GM12878 (cell line): ENCODE results near the gene LHFPL2. TPM values are rescaled to one million over a fixed set of nuclear protein-coding genes. Genes with fewer than 3 reads are reported as not detected.

ENCODE experiments used
- ATAC-seq: fragments of 200-7000 bp; cut with Tn5 transposase; 3 replicates; pipeline ENCODE4 v1.9.1; 2020; ENCODE audit warnings: mild to moderate bottlenecking, moderate library complexity
- BruUV-seq: library from RNA; stranded (reverse); fragments of 400-500 nt; replicated peaks from 2 replicates; lab custom pipeline; 2021; lab: Mats Ljungman, UMichigan
- CTCF ChIA-PET: fragments of 300-600 bp; sonication (Branson Sonifier 250); formaldehyde crosslinking; extraction: SDS; loops from one replicate; lab custom pipeline; 2021; ENCODE audit warnings: inconsistent platforms; lab: Yijun Ruan, JAX
- POLR2A ChIA-PET: fragments of 350-600 bp; formaldehyde crosslinking; extraction: SDS; loops from one replicate; lab custom pipeline; 2021; ENCODE audit warnings: inconsistent platforms; lab: Charles Lee
- RAD21 ChIA-PET: fragments of 300-600 bp; sonication (Branson Sonifier 250); formaldehyde crosslinking; loops from one replicate; lab custom pipeline; 2023; ENCODE audit warnings: antibody characterized with exemption; ENCODE audit not compliant: unreplicated experiment; lab: Charles Lee
- SMC1A ChIA-PET: fragments of 300-600 bp; sonication (Branson Sonifier 250); formaldehyde crosslinking; loops from one replicate; lab custom pipeline; 2023; ENCODE audit not compliant: unreplicated experiment, uncharacterized antibody; lab: Charles Lee
- DNase-seq: peaks from one replicate; pipeline ENCODE4 v3.0.0-alpha.2; 2011; ENCODE audit warnings: low read depth, low spot score
- FAIRE-seq: peaks from 3 replicates; lab custom pipeline; 2011; peaks lifted over from hg19 to GRCh38; lab: Jason Lieb, UNC
- H2AFZ ChIP-seq: 2 replicates; pipeline ENCODE4 v1.6.0; 2011; ENCODE audit warnings: low read depth, low read length, control low read depth; ENCODE audit not compliant: control insufficient read depth
- H3K27ac ChIP-seq: 2 replicates; pipeline ENCODE4 v1.5.1; 2011; ENCODE audit warnings: control low read depth; ENCODE audit not compliant: control insufficient read depth, insufficient read depth
- H3K27me3 ChIP-seq, 2 experiments: replicated peaks in 1 of 2; 2 replicates each; pipeline versions ENCODE4 v1.6.0 to v1.6.1; 2011; ENCODE audit warnings: low read length in 1 of 2; ENCODE audit not compliant: control insufficient read depth in 2 of 2, insufficient read depth in 2 of 2
- H3K36me3 ChIP-seq, 2 experiments: 2 replicates each; pipeline ENCODE4 v1.5.1; 2011; ENCODE audit warnings: low read length in 1 of 2; ENCODE audit not compliant: control insufficient read depth in 2 of 2, insufficient read depth in 2 of 2
- H3K4me1 ChIP-seq: 2 replicates; pipeline ENCODE4 v1.6.1; 2011; ENCODE audit warnings: mild to moderate bottlenecking, low read length, moderate library complexity, mixed read lengths; ENCODE audit not compliant: control insufficient read depth, insufficient read depth
- H3K4me2 ChIP-seq: 2 replicates; pipeline ENCODE4 v1.6.0; 2011; ENCODE audit warnings: control low read depth; ENCODE audit not compliant: control insufficient read depth, insufficient read depth
- H3K4me3 ChIP-seq: fragments of 200-600 bp; sonication (generic); 2 replicates; pipeline ENCODE4 v1.5.1; 2016
- H3K79me2 ChIP-seq: 2 replicates; pipeline ENCODE4 v1.6.0; 2011; ENCODE audit warnings: low read length; ENCODE audit not compliant: control insufficient read depth, insufficient read depth
- H3K9ac ChIP-seq: 2 replicates; pipeline ENCODE4 v1.8.0; 2011; ENCODE audit warnings: low read length, control low read depth, mixed read lengths; ENCODE audit not compliant: control insufficient read depth, insufficient read depth
- H3K9me3 ChIP-seq: replicated peaks from 3 replicates; pipeline ENCODE4 v1.5.1; 2011; ENCODE audit warnings: mild to moderate bottlenecking, low read length; ENCODE audit not compliant: control insufficient read depth, insufficient read depth
- H4K20me1 ChIP-seq: 2 replicates; pipeline ENCODE4 v1.6.0; 2011; ENCODE audit not compliant: control insufficient read depth, insufficient read depth
- ATF2 ChIP-seq: IDR thresholded peaks from 2 replicates; pipeline ENCODE4 v1.6.1; 2012; ENCODE audit warnings: low read length, inconsistent platforms
- CEBPB ChIP-seq, 2 experiments: fragments of 150-350 bp in 1 of 2; IDR thresholded peaks; 2 replicates each; pipeline ENCODE4 v1.6.1; 2012 to 2014; ENCODE audit warnings: low read depth in 2 of 2, low read length in 2 of 2, borderline replicate concordance in 1 of 2, inconsistent platforms in 1 of 2
- CHD4 ChIP-seq: fragments of 200-600 bp; sonication (generic); IDR thresholded peaks from 2 replicates; pipeline ENCODE4 v1.6.1; 2016; ENCODE audit warnings: mild to moderate bottlenecking
- GATAD2B ChIP-seq: fragments of 450-650 bp; conservative IDR thresholded peaks from 2 replicates; pipeline ENCODE4 v1.6.1; 2017; ENCODE audit warnings: low read depth, mild to moderate bottlenecking, moderate library complexity
- LARP7 ChIP-seq: fragments of 450-650 bp; IDR thresholded peaks from 2 replicates; pipeline ENCODE4 v1.6.1; 2017; ENCODE audit warnings: mild to moderate bottlenecking
- MXI1 ChIP-seq: fragments of 150-350 bp; IDR thresholded peaks from 2 replicates; pipeline ENCODE4 v1.6.1; 2011; ENCODE audit warnings: low read depth, mild to moderate bottlenecking, inconsistent platforms, low read length, improper control_type of control experiment
- NKRF ChIP-seq: fragments of 450-650 bp; conservative IDR thresholded peaks from 2 replicates; pipeline ENCODE4 v1.6.1; 2017; ENCODE audit warnings: mild to moderate bottlenecking, moderate library complexity
- POLR2A ChIP-seq: IDR thresholded peaks from 2 replicates; pipeline ENCODE4 v1.6.1; 2011; ENCODE audit warnings: low read depth, mild to moderate bottlenecking, low read length
- RAD21 ChIP-seq: IDR thresholded peaks from 2 replicates; pipeline ENCODE4 v1.6.1; 2011; ENCODE audit warnings: mild to moderate bottlenecking, low read depth, low read length, moderate library complexity; ENCODE audit not compliant: insufficient read depth
- SIX5 ChIP-seq: IDR thresholded peaks from 2 replicates; pipeline ENCODE4 v1.6.1; 2011; ENCODE audit warnings: mild to moderate bottlenecking, low read depth, low read length, moderate library complexity; ENCODE audit not compliant: severe bottlenecking
- SREBF2 ChIP-seq: IDR thresholded peaks from 2 replicates; pipeline ENCODE4 v1.6.1; 2012; ENCODE audit warnings: mild to moderate bottlenecking, low read length
- STAT3 ChIP-seq: IDR thresholded peaks from 2 replicates; pipeline ENCODE4 v1.6.1; 2011; ENCODE audit warnings: low read depth, low read length, improper control_type of control experiment
- TAF1 ChIP-seq: IDR thresholded peaks from 2 replicates; pipeline ENCODE4 v1.6.1; 2011; ENCODE audit warnings: mild to moderate bottlenecking, low read depth, low read length, borderline replicate concordance
- ZNF24 ChIP-seq: fragments of 450-650 bp; IDR thresholded peaks from 2 replicates; pipeline ENCODE4 v1.6.1; 2017; ENCODE audit warnings: antibody characterized with exemption, mild to moderate bottlenecking
- ZNF622 ChIP-seq: fragments of 450-650 bp; IDR thresholded peaks from 2 replicates; pipeline ENCODE4 v1.6.1; 2017; ENCODE audit warnings: mild to moderate bottlenecking, inconsistent platforms
- ZZZ3 ChIP-seq: IDR thresholded peaks from 2 replicates; pipeline ENCODE4 v1.6.1; 2011; ENCODE audit warnings: low read depth; ENCODE audit not compliant: control insufficient read depth, insufficient read length
- WGBS: methylation state at CpG from one replicate; pipeline ENCODE4 v1.1.6; 2016; ENCODE audit warnings: low lambda C conversion rate; ENCODE audit not compliant: insufficient replicate concordance, insufficient coverage; ENCODE audit errors: missing lambda C conversion rate; 5-methylcytosine and 5-hydroxymethylcytosine counted together
- in situ Hi-C: fragments of 300-500 bp; cut with MboI; formaldehyde crosslinking; loops from 9 replicates; pipeline ENCODE4 v1.14.3; 2018; ENCODE audit warnings: mixed read lengths
- intact Hi-C: fragments of 100-400 bp; cut with micrococcal nuclease; formaldehyde crosslinking; loops from one replicate; pipeline ENCODE4 v1.14.2; 2022; ENCODE audit not compliant: unreplicated experiment
- polyA plus RNA-seq, 11 experiments: library from polyadenylated mRNA; depleted of rRNA in 4 of 11; unstranded in 6 of 11; stranded (reverse) in 5 of 11; fragments of >200 nt; fragmentation: Nextera tagmentation in 4 of 11; fragmentation: Illumina TruSeq in 1 of 11; extraction: Ambion mirVana in 4 of 11; extraction: Trizol in 1 of 11; gene quantifications; 1 replicate in 1 of 11; 2 replicates in 10 of 11; pipeline versions ENCODE4 v1.2.1 to v1.2.3, GENCODE V29; 2011 to 2016; ENCODE audit warnings: inconsistent platforms in 2 of 11, missing spikeins in 2 of 11, low read depth in 1 of 11
- total RNA-seq, 4 experiments: library from RNA; depleted of rRNA in 3 of 4; stranded (reverse); fragments of >200 nt in 3 of 4; fragmentation: Illumina TruSeq in 1 of 4; extraction: Trizol in 1 of 4; gene quantifications; 2 replicates each; pipeline versions ENCODE4 v1.2.1 to v1.2.3, GENCODE V29; 2013 to 2021

LHFPL2 gene
- total and polyA plus RNA-seq, 10 of the 15 experiments (the other 5 are each of a cell fraction or from before 2014, with no cell fraction given), result 4.1 to 21.8 (median 12.5) TPM

GRCh38 chr5:78527925-78528324 is 120.6 kb downstream of the LHFPL2 start:
- ChIA-PET SMC1A (interaction anchor here (0.9 to 3.7 kb wide), 6 partner anchors 9 to 207 kb away, joined by 3 to 14 read pairs (median 4); no protein-coding TSS in a partner anchor), CTCF (interaction anchor here (0.6 to 1.8 kb wide), 5 partner anchors 8 to 1391 kb away, joined by 3 to 7 read pairs (median 3); no protein-coding TSS in a partner anchor), POLR2A (interaction anchor here (0.6 to 0.8 kb wide), 2 partner anchors 23 to 58 kb away, joined by 3 read pairs; no protein-coding TSS in a partner anchor), RAD21 (interaction anchor here (0.6 to 1.3 kb wide), 2 partner anchors 13 to 147 kb away, joined by 3 to 4 read pairs; no protein-coding TSS in a partner anchor)
- no TSS peak for BruUV-seq
- Histone ChIP-seq H3K27me3 (no peaks in the 10 kb centered on the region), H3K27ac (no peak overlapping the region), H3K36me3 (no peaks in the 10 kb centered on the region; a peak in 1 of 4 replicates), H3K9ac (no peak overlapping the region), H3K9me3 (no peaks in the 10 kb centered on the region), H3K4me1 (peaks cover 16% of the 10 kb centered on the region), H3K4me2 (no peak overlapping the region), H2AFZ (no peak overlapping the region), H3K79me2 (no peaks in the 10 kb centered on the region), H4K20me1 (no peaks in the 10 kb centered on the region), H3K4me3 (no peak overlapping the region)
- ATAC-seq (no peak), DNase-seq (no peak), FAIRE-seq (no peak)
- in situ Hi-C loops (no loop called here), intact Hi-C loops (no loop called here)
- 79% methylated on average over 3 of the region's 3 CpGs for WGBS
- TF ChIP-seq MXI1 (no peak), ZNF622 (no peak), GATAD2B (no peak), CHD4 (no peak), SIX5 (no peak), ATF2 (no peak), RAD21 (no peak), POLR2A (no peak), TAF1 (no peak), SREBF2 (no peak), NKRF (no peak), CEBPB (IDR thresholded peaks at IDR 0.05; ENCODE audit: borderline replicate concordance in 1 of 2, low read depth in 2 of 2, low read length in 2 of 2) (no peak), ZNF24 (no peak), STAT3 (no peak), LARP7 (no peak), ZZZ3 (no peak)
